B cell (primary cell): Measurements from ENCODE around the gene KISS1R.

Source experiments
- CTCF ChIP-seq: fragments of 200-600 bp; IDR thresholded peaks from one replicate; pipeline ENCODE4 v1.8.0; 2022; ENCODE audit warnings: antibody characterized with exemption, mild to moderate bottlenecking
- EZH2 ChIP-seq: IDR thresholded peaks from 2 replicates; pipeline ENCODE4 v1.6.1; 2012; ENCODE audit warnings: borderline replicate concordance, low read depth, mild to moderate bottlenecking, moderate library complexity, low read length; ENCODE audit not compliant: insufficient read depth, poor library complexity, severe bottlenecking

GRCh38 chr19:876780-877314, 40.3 kb upstream of the KISS1R start:
- TF ChIP-seq CTCF (no peak), EZH2 (no peak)
